WTC11 (cell line): ENCODE data around the gene PNMA8C. TPM values are rescaled to one million over a fixed set of nuclear protein-coding genes. Genes with fewer than 3 reads are reported as not detected.

Experiments used
- ATF1 ChIP-seq: sonication (generic); formaldehyde crosslinking; IDR thresholded peaks from 2 replicates; pipeline ENCODE4 v1.8.1; 2023; ENCODE audit warnings: mild to moderate bottlenecking, moderate library complexity, missing genetic modification reagents
- CREM ChIP-seq: sonication (generic); formaldehyde crosslinking; IDR thresholded peaks from 2 replicates; pipeline ENCODE4 v1.8.1; 2022; ENCODE audit warnings: mild to moderate bottlenecking, missing genetic modification reagents, moderate library complexity
- ELF4 ChIP-seq: sonication (generic); formaldehyde crosslinking; IDR thresholded peaks from 2 replicates; pipeline ENCODE4 v1.8.1; 2022; ENCODE audit warnings: low read depth, mild to moderate bottlenecking, moderate library complexity, missing genetic modification reagents
- ESRRA ChIP-seq: sonication (generic); formaldehyde crosslinking; IDR thresholded peaks from 2 replicates; pipeline ENCODE4 v1.8.1; 2022; ENCODE audit warnings: mild to moderate bottlenecking, missing genetic modification reagents, borderline replicate concordance
- FOXJ3 ChIP-seq: sonication (generic); formaldehyde crosslinking; IDR thresholded peaks from 2 replicates; pipeline ENCODE4 v1.9.0; 2021; ENCODE audit warnings: missing genetic modification reagents, mild to moderate bottlenecking, borderline replicate concordance
- FOXP1 ChIP-seq: sonication (generic); formaldehyde crosslinking; IDR thresholded peaks from 2 replicates; pipeline ENCODE4 v1.8.0; 2022; ENCODE audit warnings: missing genetic modification reagents, mild to moderate bottlenecking, moderate library complexity, borderline replicate concordance
- GABPB1 ChIP-seq: sonication (generic); formaldehyde crosslinking; IDR thresholded peaks from 2 replicates; pipeline ENCODE4 v1.8.1; 2023; ENCODE audit warnings: mild to moderate bottlenecking, missing genetic modification reagents
- JUN ChIP-seq: sonication (generic); formaldehyde crosslinking; IDR thresholded peaks from 2 replicates; pipeline ENCODE4 v1.8.0; 2023; ENCODE audit warnings: mild to moderate bottlenecking, missing genetic modification reagents
- MYBL2 ChIP-seq: sonication (generic); formaldehyde crosslinking; IDR thresholded peaks from 2 replicates; pipeline ENCODE4 v1.8.1; 2023; ENCODE audit warnings: mild to moderate bottlenecking, moderate library complexity, missing genetic modification reagents
- NR1H2 ChIP-seq: sonication (generic); formaldehyde crosslinking; IDR thresholded peaks from 2 replicates; pipeline ENCODE4 v1.9.0; 2021; ENCODE audit warnings: mild to moderate bottlenecking, moderate library complexity, missing genetic modification reagents
- NR3C1 ChIP-seq: sonication (generic); formaldehyde crosslinking; conservative IDR thresholded peaks from 2 replicates; pipeline ENCODE4 v1.8.1; 2023; ENCODE audit warnings: low read depth, mild to moderate bottlenecking, missing genetic modification reagents
- RELA ChIP-seq: sonication (generic); formaldehyde crosslinking; IDR thresholded peaks from 2 replicates; pipeline ENCODE4 v1.8.1; 2022; ENCODE audit warnings: missing genetic modification reagents, mild to moderate bottlenecking, borderline replicate concordance
- RORB ChIP-seq: fragments of 250-450 bp; sonication (Bioruptor Pico); IDR thresholded peaks from 2 replicates; pipeline ENCODE4 v1.9.0; 2021; ENCODE audit warnings: mild to moderate bottlenecking
- SMAD4 ChIP-seq: sonication (generic); formaldehyde crosslinking; IDR thresholded peaks from 2 replicates; pipeline ENCODE4 v1.8.0; 2022; ENCODE audit warnings: mild to moderate bottlenecking, missing genetic modification reagents
- ZNF232 ChIP-seq: sonication (generic); formaldehyde crosslinking; IDR thresholded peaks from 2 replicates; pipeline ENCODE4 v1.8.0; 2022; ENCODE audit warnings: mild to moderate bottlenecking, missing genetic modification reagents
- ZNF317 ChIP-seq: sonication (generic); formaldehyde crosslinking; IDR thresholded peaks from 2 replicates; pipeline ENCODE4 v1.8.1; 2023; ENCODE audit warnings: low read depth, mild to moderate bottlenecking, moderate library complexity, missing genetic modification reagents, borderline replicate concordance
- ZNF423 ChIP-seq: fragments of 250-450 bp; sonication (Bioruptor Pico); IDR thresholded peaks from 2 replicates; pipeline ENCODE4 v2.1.2; 2022; ENCODE audit warnings: mild to moderate bottlenecking, moderate library complexity
- total RNA-seq: library from RNA; stranded (reverse); gene quantifications from 3 replicates; pipeline ENCODE4 v1.2.3, GENCODE V29; 2021
- TF ChIP-seq, protein P1 (sequence below): fragments of 250-450 bp; sonication (Bioruptor Pico); IDR thresholded peaks from 2 replicates; pipeline ENCODE4 v1.9.0; 2021; ENCODE audit warnings: moderate library complexity, mild to moderate bottlenecking, inconsistent platforms, borderline replicate concordance
- TF ChIP-seq, protein P2 (sequence below): sonication (generic); formaldehyde crosslinking; IDR thresholded peaks from 2 replicates; pipeline ENCODE4 v1.8.1; 2022; ENCODE audit warnings: low read depth, mild to moderate bottlenecking, moderate library complexity, missing genetic modification reagents, borderline replicate concordance
- TF ChIP-seq, protein P3 (sequence below): fragments of 250-450 bp; sonication (Bioruptor Pico); IDR thresholded peaks from 2 replicates; pipeline ENCODE4 v1.8.0; 2021; ENCODE audit warnings: mild to moderate bottlenecking
- TF ChIP-seq, protein P4 (sequence below): sonication (generic); formaldehyde crosslinking; IDR thresholded peaks from 2 replicates; pipeline ENCODE4 v1.8.0; 2022; ENCODE audit warnings: mild to moderate bottlenecking, missing genetic modification reagents
- TF ChIP-seq, protein P5 (sequence below): fragments of 250-450 bp; sonication (Bioruptor Pico); IDR thresholded peaks from 2 replicates; pipeline ENCODE4 v2.1.2; 2022; ENCODE audit warnings: mild to moderate bottlenecking, moderate library complexity
- TF ChIP-seq, protein P6 (sequence below): fragments of 200-600 bp; IDR thresholded peaks from 2 replicates; pipeline ENCODE4 v1.8.0; 2022; ENCODE audit warnings: antibody characterized with exemption
- TF ChIP-seq, protein P7 (sequence below): fragments of 250-450 bp; sonication (Bioruptor Pico); IDR thresholded peaks from 2 replicates; pipeline ENCODE4 v1.9.0; 2021; ENCODE audit warnings: mild to moderate bottlenecking
- TF ChIP-seq, protein P8 (sequence below): sonication (generic); formaldehyde crosslinking; IDR thresholded peaks from 2 replicates; pipeline ENCODE4 v1.8.1; 2022; ENCODE audit warnings: mild to moderate bottlenecking, missing genetic modification reagents, moderate library complexity, borderline replicate concordance

PNMA8C gene
- total RNA-seq, 1 experiment from 2014 or later = 1.2 TPM

DNA sequence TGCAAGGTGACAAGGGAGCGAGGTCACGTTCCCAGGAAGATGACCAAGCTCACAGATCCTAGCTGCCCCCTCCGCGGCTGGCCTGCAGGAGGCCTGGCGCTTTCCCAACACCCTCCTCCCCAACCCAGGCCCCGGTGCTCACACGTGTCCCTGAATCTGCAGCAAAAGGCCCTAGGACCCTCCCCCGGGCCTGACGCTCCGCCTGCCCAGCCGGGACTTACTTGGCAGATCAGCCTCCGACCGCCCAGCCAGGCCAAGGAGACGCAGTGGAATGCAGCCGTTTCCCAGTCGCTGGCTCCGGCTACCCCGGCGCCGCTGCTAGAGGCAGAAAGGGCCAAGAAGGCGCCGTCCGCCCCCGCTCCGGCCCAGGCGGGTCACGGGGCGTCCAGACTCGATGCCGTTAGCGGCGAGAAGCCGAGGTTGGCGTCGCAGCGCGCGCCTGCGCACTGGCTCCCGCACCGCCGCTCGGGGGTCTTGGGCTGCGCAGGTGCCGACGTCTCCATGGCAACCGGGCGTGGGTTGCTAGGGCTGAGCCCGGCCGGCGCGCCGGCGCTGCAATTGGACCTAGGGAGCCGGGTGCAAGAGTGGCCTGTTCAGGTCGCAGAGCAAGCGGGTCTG lies 42.5 kb upstream of the PNMA8C start, which contains the start of gene PNMA8A (continued):
- TF ChIP-seq, protein P1, sequence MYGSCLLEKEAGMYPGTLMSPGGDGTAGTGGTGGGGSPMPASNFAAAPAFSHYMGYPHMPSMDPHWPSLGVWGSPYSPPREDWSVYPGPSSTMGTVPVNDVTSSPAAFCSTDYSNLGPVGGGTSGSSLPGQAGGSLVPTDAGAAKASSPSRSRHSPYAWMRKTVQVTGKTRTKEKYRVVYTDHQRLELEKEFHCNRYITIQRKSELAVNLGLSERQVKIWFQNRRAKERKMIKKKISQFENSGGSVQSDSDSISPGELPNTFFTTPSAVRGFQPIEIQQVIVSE = no peak
- TF ChIP-seq ZNF232 (CRISPR knock-in tag) (0 out of 2 replicates have a peak, but pooled peaks have one; percentile 41), MYBL2 (CRISPR knock-in tag) (peak; percentile 54; the same call in 1 of the 2 replicates), FOXP1 (CRISPR knock-in tag) (peak; percentile 86), NR1H2 (CRISPR knock-in tag) (no peak), ZNF423 (no peak), RELA (no peak), FOXJ3 (CRISPR knock-in tag) (no peak), ATF1 (no peak), ESRRA (CRISPR knock-in tag) (0 out of 2 replicates have a peak, but pooled peaks have one; percentile 34), JUN (CRISPR knock-in tag) (no peak), GABPB1 (CRISPR knock-in tag) (no peak), CREM (CRISPR knock-in tag) (no peak), ELF4 (CRISPR knock-in tag) (no peak), RORB (CRISPR knock-in tag) (no peak), SMAD4 (no peak), NR3C1 (CRISPR knock-in tag) (no peak), ZNF317 (CRISPR knock-in tag) (no peak)
- TF ChIP-seq, protein P2, sequence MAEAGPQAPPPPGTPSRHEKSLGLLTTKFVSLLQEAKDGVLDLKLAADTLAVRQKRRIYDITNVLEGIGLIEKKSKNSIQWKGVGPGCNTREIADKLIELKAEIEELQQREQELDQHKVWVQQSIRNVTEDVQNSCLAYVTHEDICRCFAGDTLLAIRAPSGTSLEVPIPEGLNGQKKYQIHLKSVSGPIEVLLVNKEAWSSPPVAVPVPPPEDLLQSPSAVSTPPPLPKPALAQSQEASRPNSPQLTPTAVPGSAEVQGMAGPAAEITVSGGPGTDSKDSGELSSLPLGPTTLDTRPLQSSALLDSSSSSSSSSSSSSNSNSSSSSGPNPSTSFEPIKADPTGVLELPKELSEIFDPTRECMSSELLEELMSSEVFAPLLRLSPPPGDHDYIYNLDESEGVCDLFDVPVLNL = no peak
- TF ChIP-seq, protein P3, sequence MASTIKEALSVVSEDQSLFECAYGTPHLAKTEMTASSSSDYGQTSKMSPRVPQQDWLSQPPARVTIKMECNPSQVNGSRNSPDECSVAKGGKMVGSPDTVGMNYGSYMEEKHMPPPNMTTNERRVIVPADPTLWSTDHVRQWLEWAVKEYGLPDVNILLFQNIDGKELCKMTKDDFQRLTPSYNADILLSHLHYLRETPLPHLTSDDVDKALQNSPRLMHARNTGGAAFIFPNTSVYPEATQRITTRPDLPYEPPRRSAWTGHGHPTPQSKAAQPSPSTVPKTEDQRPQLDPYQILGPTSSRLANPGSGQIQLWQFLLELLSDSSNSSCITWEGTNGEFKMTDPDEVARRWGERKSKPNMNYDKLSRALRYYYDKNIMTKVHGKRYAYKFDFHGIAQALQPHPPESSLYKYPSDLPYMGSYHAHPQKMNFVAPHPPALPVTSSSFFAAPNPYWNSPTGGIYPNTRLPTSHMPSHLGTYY (CRISPR knock-in tag) = no peak
- TF ChIP-seq, protein P4, sequence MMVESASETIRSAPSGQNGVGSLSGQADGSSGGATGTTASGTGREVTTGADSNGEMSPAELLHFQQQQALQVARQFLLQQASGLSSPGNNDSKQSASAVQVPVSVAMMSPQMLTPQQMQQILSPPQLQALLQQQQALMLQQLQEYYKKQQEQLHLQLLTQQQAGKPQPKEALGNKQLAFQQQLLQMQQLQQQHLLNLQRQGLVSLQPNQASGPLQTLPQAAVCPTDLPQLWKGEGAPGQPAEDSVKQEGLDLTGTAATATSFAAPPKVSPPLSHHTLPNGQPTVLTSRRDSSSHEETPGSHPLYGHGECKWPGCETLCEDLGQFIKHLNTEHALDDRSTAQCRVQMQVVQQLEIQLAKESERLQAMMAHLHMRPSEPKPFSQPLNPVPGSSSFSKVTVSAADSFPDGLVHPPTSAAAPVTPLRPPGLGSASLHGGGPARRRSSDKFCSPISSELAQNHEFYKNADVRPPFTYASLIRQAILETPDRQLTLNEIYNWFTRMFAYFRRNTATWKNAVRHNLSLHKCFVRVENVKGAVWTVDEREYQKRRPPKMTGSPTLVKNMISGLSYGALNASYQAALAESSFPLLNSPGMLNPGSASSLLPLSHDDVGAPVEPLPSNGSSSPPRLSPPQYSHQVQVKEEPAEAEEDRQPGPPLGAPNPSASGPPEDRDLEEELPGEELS (CRISPR knock-in tag) = no peak
- TF ChIP-seq, protein P5, sequence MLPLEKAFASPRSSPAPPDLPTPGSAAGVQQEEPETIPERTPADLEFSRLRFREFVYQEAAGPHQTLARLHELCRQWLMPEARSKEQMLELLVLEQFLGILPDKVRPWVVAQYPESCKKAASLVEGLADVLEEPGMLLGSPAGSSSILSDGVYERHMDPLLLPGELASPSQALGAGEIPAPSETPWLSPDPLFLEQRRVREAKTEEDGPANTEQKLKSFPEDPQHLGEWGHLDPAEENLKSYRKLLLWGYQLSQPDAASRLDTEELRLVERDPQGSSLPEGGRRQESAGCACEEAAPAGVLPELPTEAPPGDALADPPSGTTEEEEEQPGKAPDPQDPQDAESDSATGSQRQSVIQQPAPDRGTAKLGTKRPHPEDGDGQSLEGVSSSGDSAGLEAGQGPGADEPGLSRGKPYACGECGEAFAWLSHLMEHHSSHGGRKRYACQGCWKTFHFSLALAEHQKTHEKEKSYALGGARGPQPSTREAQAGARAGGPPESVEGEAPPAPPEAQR (CRISPR knock-in tag) = no peak
- TF ChIP-seq, protein P6, sequence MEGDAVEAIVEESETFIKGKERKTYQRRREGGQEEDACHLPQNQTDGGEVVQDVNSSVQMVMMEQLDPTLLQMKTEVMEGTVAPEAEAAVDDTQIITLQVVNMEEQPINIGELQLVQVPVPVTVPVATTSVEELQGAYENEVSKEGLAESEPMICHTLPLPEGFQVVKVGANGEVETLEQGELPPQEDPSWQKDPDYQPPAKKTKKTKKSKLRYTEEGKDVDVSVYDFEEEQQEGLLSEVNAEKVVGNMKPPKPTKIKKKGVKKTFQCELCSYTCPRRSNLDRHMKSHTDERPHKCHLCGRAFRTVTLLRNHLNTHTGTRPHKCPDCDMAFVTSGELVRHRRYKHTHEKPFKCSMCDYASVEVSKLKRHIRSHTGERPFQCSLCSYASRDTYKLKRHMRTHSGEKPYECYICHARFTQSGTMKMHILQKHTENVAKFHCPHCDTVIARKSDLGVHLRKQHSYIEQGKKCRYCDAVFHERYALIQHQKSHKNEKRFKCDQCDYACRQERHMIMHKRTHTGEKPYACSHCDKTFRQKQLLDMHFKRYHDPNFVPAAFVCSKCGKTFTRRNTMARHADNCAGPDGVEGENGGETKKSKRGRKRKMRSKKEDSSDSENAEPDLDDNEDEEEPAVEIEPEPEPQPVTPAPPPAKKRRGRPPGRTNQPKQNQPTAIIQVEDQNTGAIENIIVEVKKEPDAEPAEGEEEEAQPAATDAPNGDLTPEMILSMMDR = no peak
- TF ChIP-seq, protein P7, sequence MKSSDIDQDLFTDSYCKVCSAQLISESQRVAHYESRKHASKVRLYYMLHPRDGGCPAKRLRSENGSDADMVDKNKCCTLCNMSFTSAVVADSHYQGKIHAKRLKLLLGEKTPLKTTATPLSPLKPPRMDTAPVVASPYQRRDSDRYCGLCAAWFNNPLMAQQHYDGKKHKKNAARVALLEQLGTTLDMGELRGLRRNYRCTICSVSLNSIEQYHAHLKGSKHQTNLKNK (CRISPR knock-in tag) = no peak
- TF ChIP-seq, protein P8, sequence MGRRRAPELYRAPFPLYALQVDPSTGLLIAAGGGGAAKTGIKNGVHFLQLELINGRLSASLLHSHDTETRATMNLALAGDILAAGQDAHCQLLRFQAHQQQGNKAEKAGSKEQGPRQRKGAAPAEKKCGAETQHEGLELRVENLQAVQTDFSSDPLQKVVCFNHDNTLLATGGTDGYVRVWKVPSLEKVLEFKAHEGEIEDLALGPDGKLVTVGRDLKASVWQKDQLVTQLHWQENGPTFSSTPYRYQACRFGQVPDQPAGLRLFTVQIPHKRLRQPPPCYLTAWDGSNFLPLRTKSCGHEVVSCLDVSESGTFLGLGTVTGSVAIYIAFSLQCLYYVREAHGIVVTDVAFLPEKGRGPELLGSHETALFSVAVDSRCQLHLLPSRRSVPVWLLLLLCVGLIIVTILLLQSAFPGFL = no peak
